Activated CD8-positive, alpha-beta memory T cell treated with anti-CD3 and anti-CD28 coated beads for 48 hours (primary cell): ENCODE data around the gene WWOX.

Experiments used
- DNase-seq, 3 experiments: peaks; one replicate each; pipeline ENCODE4 v3.0.0-alpha.2; 2020; ENCODE audit warnings: low read depth in 2 of 3, low spot score in 2 of 3

The WWOX gene

GRCh38 chr16:78704416-78704815 lies 605.0 kb downstream of the WWOX start:
- DNase-seq, result no peak

- DNase-seq, result no peak
Measured at GRCh38 chr16:78705694-78706093, 606.2 kb downstream of the WWOX start.

GRCh38 chr16:78706637-78707036 lies 607.2 kb downstream of the WWOX start:
- DNase-seq, result no peak

- DNase-seq, result no peak
Measured at GRCh38 chr16:78709137-78709884, 609.9 kb downstream of the WWOX start.

- no peak for DNase-seq
Measured at GRCh38 chr16:78715106-78715505, 615.7 kb downstream of the WWOX start.

GRCh38 chr16:78715673-78716072 lies 616.2 kb downstream of the WWOX start:
- DNase-seq, result no peak

- no peak for DNase-seq
Measured at GRCh38 chr16:78718141-78718540, 618.7 kb downstream of the WWOX start.

- DNase-seq, result no peak
Measured at GRCh38 chr16:78720416-78720815, 621.0 kb downstream of the WWOX start.

GRCh38 chr16:78727536-78727935 lies 628.1 kb downstream of the WWOX start:
- DNase-seq, result no peak

- DNase-seq, result no peak
Measured at GRCh38 chr16:78729687-78730086, 630.2 kb downstream of the WWOX start.

- no peak for DNase-seq
Measured at GRCh38 chr16:78731785-78732184, 632.3 kb downstream of the WWOX start.

GRCh38 chr16:78732696-78733095 lies 633.2 kb downstream of the WWOX start:
- DNase-seq, result no peak

GRCh38 chr16:78735337-78735736 lies 635.9 kb downstream of the WWOX start:
- no peak for DNase-seq

- DNase-seq, result no peak
Measured at GRCh38 chr16:78737630-78738029, 638.2 kb downstream of the WWOX start.

GRCh38 chr16:78738557-78738956 lies 639.1 kb downstream of the WWOX start:
- DNase-seq, result no peak

- DNase-seq, result no peak
Measured at GRCh38 chr16:78740269-78740668, 640.8 kb downstream of the WWOX start.

- DNase-seq, result peak in 2 of 3 experiments; percentile 34 to 50
Measured at GRCh38 chr16:78742501-78743283, 643.2 kb downstream of the WWOX start.

- DNase-seq, result no peak
Measured at GRCh38 chr16:78743556-78743955, 644.1 kb downstream of the WWOX start.

- DNase-seq, result no peak
Measured at GRCh38 chr16:78744099-78744498, 644.6 kb downstream of the WWOX start.

- no peak for DNase-seq
Measured at GRCh38 chr16:78744796-78745107, 645.3 kb downstream of the WWOX start.

- DNase-seq, result no peak
Measured at GRCh38 chr16:78745108-78746019, 645.9 kb downstream of the WWOX start.

GRCh38 chr16:78746718-78747117 lies 647.3 kb downstream of the WWOX start:
- DNase-seq, result no peak
